HG03196 (cell line): ENCODE measurements around the gene CECR2.
"Not testable (repeated sequence)": the region's sequence is repeated elsewhere in the genome, so short reads cannot be mapped to it uniquely, and the experiment has no call there.

Experiments
- ATAC-seq: cut with Tn5 transposase; IDR thresholded peaks from one replicate; pipeline ENCODE4 v1.9.1; 2021; ENCODE audit not compliant: unreplicated experiment

Gene CECR2

DNA sequence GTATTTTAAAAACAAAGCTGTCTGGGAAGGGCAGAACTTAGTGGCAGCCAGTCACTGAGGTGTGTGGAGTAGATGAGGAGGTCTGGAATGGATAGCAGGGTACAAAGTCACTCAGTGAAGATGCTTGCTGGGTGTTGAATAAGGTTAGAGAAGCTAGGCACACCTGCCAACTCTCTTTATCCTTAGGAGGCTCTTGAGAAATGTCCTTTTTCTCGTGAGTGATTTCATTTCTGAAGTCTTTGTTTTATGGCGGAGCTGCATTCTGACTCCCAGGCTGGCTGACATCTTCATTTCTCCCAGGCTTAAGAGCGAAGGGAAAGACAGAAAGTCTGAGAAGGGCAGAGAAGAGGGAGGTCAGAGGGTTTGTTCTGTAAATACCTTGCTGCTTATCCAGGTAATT is 31.0 kb downstream of the CECR2 start:
- ATAC-seq, result no peak

DNA sequence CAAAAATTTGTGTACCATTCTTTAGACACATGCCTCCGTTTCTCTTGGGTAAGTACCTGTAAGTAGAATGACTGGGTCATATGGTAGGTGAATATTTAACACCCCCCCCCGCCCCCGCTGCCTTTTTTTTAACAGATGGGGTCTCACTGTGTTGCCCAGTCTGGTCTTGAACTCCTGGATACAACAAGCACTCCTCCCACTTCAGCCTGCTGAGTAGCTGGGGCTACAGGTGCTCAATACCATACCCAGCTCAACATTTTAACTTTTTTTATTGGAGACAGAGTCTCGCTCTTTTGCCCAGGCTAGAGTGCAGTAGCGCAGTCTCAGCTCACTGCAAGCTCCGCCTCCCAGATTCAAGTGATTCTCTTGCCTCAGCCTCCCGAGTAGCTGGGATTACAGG is 32.5 kb downstream of the CECR2 start:
- no peak for ATAC-seq

DNA sequence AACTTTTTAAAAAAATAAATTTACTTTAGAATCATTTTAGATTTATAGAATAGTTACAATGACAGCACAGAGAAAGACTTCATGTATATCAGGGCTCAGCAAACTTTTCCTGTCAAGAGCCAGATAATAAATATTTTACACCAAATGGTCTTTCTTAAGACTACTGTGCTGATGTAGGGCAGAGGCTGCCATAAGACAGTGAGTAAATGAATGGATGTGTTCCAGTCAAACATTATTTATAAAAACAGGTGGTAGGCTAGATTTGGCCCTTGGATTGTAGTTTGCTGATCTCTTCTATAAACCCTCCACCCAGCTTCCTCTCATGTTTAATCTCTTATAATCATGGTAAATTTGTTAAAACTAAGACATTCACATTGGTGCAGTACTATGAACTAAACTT is 33.0 kb downstream of the CECR2 start:
- ATAC-seq, result no peak

DNA sequence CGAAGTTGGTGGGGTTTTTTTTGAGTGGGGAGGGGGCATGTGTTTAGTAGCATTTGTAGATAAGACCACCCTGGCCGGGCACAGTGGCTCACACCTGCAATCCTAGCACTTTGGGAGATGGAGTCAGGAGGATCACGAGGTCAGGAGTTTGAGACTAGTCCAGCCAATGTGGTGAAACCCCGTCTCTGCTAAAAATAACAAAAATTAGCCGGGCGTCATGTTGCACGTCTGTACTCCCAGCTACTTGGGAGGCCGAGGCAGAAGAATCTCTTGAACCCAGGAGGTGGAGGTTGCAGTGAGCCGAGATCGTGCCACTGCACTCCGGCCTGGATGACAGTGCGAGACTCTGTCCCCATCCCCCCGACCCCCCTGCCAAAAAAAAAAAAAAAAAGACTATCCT is 34.6 kb downstream of the CECR2 start:
- no peak for ATAC-seq

DNA sequence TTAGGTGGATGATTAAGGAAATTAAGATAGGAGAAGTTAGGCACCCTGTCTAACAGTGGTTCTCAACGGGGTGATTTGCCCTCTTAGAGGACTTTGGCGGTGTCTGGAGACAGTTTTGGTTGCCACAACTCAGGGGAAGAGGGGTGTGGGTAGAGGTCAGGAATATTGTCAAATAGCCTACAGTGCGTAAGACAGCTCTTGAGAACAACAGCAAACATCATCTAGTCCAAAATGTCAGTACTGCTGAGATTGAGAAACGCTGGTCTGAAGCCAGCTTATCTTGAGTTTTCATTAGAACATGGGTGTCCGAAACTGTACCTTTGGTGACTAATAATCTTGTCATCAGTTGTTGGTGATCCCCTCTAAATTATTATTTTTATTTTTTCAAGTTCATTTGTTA is 38.4 kb downstream of the CECR2 start:
- ATAC-seq, result no peak

DNA sequence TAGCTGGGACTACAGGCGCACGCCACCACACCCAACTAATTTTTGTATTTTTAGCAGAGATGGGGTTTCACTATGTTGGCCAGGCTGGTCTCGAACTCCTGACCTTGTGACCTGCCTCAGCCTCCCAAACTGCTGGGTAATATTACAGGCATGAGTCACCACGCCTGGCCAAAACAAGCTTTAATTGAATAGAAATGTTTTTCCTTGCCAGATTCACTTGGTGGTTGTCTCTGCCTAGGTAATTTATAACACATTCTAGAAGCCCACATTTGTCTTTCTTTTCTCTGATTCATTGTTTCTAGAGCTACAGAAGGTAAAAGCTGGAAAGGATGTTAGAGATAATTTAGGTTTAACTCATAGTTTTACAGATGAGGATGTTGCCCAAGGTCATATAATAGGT is 41.3 kb downstream of the CECR2 start:
- ATAC-seq, result no peak

DNA sequence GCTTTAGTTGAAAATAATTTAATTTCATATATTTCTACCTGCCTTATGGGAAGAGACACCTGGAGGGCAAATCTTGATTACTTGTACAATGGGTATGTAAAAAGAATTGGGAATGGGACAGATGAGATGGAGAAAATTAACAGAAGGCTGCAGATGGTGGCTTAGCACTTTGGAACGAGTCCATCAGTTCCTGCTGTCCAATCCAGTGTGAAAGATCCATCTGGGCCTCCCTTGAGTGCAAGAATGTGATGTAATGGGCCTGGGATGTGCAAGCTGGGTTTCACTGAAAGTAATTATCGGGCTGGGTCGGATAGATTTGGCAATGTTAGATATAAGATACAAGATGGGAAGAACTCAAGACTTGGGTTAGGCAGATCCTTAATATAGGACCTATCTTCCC is 42.0 kb downstream of the CECR2 start:
- no peak for ATAC-seq

DNA sequence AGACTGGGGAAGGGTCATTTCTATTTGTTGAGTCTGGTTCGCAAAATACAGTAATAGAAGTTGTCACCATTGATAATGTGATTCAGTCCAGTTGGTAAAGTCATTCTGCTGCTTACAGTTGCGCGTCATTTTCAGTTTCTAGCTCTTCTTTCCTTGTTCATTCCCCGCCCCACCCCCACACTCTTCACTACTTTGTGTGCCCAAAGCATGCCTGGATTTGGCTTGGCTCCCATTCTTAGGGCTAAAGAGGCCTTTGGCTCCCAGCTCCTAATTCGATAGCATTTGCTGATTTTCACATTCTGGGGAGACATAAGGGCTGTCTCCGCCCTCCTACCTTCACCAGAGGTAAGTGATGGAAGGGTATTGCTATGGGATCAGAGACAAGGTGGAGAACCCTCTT is 43.0 kb downstream of the CECR2 start:
- ATAC-seq, result no peak

DNA sequence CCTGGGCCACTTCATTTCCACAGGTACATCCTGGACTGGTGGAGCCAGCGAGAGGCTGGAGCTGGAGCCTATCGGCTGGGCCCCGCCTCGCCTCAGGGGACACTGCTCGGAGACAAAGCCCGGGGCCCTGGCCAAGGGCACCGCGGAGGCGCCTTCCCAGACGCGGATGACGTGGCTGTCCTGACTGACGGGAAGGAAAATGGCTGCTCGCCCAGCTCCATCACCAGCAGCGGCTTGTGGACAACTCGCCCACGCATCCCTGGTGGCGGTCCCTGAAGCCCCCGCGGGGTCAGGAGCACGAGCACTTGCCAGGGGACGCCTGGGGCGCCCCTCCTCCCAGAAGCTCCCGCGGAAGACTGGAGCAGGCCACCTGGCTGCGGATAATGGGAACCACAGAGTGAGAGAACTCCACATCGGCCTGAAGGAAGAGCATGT is 49.6 kb downstream of the CECR2 start:
- no peak for ATAC-seq

DNA sequence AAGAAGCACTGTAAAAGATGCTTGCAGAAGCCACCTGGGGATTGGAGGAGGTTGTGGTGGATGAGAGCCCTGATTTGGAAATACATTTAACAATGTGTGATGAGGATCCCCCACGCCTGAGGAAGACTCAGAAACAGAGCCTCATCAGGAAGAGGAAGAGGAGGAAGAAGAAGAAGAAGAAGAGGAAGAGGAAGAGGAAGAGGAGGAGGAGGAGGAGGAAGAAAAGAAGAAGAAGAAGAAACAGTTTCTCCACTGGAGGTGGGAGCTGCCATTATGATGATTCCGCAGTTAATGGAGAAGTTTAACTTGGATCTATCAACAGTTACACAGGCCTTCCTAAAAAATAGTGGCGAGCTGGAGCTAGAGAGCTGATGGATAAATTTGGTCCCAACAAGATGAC is 50.1 kb downstream of the CECR2 start:
- no peak for ATAC-seq

DNA sequence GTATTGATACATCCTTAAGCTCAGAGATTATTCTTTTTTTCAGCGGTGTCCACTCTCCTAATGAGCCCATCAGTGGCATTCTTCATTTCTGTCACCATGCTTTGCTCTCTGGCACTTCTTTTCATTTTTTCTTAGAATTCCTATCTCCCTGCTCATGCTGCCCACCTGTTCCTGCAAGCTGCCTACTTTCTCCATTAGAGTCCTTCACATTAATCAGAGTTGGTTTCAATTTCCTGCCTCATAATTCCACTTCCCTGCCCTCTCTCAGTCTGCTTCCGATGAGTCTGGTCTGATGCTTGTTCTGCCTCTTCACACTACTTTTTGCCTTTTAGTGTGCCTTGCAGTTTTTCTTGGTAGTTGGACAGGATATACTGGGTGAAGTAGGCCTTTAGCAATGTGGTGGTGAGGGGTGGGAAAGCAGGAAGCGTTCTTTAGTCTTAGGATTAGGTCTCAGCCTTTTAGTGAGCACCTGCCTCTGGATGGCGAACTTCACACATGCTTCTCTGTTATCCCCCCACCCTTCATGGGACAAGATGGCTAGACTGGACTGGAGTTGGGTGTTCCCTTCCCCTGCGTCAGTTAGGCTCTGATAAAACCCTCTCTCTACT is 53.6 kb downstream of the CECR2 start:
- no peak for ATAC-seq

DNA sequence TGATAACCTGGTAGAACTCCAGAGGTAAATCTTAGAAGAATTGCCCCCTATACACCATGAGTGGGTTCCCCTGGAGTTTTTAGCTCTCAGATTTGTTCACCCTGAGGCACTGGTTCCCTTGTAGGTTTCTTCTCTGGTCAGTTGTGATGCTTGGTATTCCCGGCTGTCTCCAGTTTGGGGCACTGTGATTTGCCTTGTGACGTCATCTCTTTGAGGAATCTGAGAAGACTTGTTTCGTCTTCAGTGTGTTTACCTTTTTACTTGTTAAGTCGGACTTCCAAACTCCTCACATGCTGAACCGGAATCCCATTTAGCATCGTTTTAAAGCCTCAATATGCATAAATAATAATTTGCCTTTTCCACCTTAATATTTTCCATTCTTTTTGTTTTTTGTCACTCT is 54.4 kb downstream of the CECR2 start:
- ATAC-seq, result no peak

DNA sequence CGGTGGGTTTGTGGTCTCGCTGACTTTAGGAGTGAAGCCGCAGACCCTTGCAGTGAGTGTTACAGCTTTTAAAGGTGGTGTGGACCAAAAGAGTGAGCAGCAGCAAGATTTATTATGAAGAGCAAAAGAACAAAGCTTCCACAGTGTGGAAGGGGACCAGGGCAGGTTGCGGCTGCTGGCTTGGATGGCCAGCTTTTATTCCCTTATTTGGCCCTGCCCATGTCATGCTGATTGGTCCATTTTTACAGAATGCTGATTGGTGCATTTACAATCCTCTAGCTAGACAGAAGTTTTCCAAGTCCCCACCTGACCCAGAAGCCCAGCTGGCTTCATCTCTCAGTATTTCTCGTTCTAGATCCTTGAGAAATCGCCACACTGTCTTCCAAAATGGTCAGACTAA is 58.3 kb downstream of the CECR2 start:
- ATAC-seq, result not testable (repeated sequence)

DNA sequence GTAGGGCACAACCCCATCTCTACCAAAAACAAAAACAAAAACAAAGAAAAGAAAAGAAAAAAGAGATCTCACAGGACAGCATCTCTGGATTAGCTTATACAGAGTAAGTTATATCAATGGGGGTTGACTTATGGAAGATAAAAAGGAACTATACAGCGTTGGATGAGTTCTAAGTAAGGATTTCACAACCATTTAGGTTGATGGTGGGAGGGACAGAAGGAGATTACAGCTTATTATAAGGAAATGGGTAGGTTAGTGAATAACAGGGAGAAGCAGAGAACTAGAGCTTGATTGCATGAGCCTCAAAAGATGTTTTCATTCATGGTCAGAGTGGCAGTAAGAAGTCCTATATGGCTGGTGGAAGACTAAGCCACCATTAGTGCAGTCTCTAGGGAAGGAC is 60.3 kb downstream of the CECR2 start:
- ATAC-seq, result no peak

DNA sequence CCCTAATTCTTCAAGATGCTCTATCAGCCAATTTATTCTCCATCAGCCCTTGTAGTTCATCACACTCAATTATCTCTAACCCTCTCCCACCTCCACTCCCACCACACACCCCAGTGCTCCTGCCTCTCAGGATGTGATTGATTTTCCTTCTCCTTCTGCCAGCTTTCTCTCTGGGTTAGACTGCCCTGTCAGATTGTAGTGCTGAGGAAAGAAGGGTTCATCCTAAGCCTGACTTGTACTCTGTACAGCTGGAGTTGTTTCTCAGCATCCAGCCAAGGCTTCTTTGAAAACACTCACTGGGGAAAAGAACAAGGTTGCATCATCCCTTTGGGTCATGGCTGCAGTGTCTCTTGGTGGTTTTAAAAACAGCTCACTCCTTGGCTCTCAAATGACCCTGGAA is 61.2 kb downstream of the CECR2 start:
- no peak for ATAC-seq

DNA sequence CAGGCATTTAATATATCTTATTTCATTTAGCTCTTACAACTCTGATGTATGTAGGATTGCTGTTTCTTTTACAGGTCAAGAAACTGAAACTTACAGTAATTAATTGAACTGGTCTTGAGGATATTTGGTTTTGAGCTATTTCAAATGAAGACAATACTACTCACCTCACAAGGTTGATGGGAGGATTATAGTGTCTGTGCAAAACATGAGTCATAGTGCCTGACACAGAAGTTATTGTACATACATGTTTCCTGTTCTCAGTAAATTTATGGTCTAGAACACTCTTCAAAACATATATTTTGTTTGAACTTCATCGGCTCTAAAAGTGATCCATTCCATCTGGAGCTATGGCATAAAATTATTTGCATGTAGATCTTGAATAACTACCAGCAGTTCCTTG is 61.9 kb downstream of the CECR2 start:
- no peak for ATAC-seq

DNA sequence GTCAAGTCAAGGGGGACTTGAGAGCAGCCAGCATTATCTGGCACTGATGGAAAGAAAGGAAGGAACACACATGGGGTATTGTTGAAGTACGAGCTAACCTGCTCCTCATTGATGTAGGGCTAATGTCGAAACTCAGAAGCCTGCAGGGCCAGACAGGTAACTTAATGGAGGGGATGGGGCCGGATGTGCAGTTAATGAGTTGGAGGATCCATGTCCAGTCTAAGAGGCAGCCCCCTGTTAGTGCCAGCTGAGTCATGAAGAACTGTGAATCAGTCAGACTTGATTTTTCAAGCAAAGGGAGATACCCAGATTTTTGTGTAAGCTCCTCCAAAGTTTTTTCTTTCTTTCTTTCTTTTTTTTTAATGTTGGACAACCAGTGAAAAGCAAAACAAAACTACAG is 65.6 kb downstream of the CECR2 start:
- no peak for ATAC-seq

DNA sequence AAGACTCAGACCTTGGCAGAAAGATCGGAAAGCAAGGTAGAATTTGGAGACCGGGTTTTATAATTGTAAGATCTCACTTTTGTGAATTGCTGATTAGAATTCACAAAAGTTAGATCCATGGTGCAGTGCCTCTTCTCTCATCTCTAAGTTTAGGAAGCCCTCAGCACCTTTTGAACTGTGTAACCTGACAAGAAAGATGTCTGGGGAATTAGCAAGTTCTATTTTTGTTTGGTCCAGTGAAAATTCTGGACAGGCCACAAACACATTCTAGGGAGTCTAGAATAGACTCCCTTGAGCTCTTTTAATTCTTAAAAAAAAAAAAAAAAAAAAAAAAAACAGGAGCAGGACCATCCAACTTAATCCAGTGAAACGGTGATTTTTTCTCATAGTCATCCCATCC is 66.1 kb downstream of the CECR2 start:
- ATAC-seq, result no peak

DNA sequence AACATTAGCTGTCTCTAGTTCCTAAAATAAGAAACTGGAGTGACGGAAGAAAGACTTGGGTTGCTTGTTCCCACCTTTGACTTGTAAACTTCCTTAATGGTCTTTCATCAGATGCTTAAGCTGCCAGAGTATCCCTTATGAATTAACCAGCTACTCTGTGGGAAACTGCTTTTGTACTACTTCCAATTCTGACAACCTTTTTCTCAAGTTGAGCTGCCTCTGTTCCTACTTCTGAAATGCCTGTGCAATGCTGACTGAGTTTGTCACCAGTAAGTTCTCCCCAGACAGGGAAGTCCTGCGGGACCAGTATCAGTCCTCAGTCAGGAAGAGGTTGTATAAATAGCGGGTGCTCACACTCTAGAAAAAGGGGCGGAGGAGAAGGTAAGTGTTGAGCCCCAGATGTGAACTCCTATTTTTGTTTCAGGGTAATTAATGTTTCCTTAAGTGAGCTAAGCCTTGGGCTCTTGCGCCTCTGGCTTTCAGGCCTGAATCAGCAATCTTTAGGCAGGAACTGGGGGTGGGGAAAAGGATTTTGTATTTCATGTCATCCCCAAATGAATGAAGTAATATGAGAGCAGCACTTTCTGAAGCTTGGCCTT is 67.2 kb downstream of the CECR2 start:
- ATAC-seq, result no peak

DNA sequence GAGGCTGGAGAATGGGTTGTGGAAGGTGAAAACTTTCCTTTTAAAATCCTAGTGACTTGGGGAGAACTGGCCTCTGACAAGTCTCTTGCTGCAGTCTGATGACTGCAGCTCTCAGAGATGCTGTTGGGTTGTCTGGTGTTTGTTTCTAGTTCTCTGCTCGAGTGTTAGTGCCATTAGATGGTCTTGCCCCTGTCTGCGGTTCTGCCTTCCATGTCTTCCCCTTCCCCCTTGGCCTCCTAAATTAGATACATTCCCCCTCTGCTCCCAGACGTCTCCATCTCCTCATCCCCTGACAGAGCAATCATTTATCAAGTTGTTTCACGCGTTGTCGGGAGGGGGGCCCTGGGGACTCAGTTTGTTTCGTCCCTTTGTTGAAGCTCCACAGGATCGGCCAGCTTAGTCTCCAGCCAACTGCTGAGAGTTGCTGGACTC is 67.7 kb downstream of the CECR2 start:
- ATAC-seq, result no peak

DNA sequence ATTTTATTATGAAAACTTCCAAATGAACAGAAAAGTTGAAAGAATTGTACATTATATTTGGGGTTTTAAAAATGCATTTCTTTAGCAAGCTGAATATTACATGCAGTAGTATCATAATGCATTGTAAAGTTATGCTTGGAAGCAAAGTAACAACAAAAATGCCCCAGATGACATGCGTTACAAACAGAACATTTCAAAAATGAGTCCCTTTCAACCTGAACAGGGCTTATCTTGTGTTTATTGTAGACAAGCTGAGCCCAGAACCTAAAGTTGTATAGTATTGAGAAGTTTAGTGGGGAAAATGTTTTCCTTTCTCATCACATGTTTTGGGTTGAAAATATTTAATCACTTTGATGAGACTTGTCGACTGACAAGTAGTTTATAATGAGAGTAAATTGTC is 68.8 kb downstream of the CECR2 start:
- no peak for ATAC-seq

DNA sequence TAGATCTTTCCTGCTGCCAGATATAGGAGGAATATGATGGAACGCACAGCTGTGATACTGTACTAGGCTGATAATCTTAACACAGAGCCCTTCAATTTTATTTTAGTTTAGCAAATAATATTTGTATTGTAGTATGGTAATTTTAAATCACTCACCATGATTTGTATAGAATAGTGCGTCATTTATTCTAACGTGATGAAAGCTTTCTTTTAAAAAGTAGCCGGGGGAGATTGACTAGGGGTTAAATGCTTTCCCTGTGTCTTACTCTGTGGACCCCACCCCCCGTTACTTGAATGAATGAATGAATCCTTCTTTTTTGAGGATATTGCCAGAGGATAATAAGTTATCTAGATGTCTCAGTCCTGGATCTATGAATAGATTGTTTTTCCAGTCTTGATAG is 72.1 kb downstream of the CECR2 start:
- no peak for ATAC-seq
